SKM-1 treated with dmso at 0.1 percent for 144 hours (cell line): ENCODE results near the gene TAF9.
A peak's percentile ranks its signal among the peaks of the same experiment; 100 is the strongest.
"Not testable (repeated sequence)": the region's sequence is repeated elsewhere in the genome, so short reads cannot be mapped to it uniquely, and the experiment has no call there.

ENCODE experiments used
- DNase-seq: peaks from one replicate; lab custom pipeline; 2025; ENCODE audit not compliant: unreplicated experiment; lab: John Stamatoyannopoulos, UW

The TAF9 gene, protein sequence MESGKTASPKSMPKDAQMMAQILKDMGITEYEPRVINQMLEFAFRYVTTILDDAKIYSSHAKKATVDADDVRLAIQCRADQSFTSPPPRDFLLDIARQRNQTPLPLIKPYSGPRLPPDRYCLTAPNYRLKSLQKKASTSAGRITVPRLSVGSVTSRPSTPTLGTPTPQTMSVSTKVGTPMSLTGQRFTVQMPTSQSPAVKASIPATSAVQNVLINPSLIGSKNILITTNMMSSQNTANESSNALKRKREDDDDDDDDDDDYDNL

GRCh38 chr5:69369340-69370121 is at the start of gene TAF9, which contains the start of the genes AK6 and RAD17:
Gene TAF9 (minus strand): TSS chr5:69369520. CDS start chr5:69365737, 3,783 bp downstream.
Gene AK6 (minus strand): TSS chr5:69369520. CDS start chr5:69369490, 30 bp downstream.
Gene RAD17 (plus strand): TSS chr5:69369818. CDS start chr5:69372209, 2,391 bp downstream.
- DNase-seq = peak; percentile 90

- DNase-seq = no peak
These were observed 49.2 kb upstream of the TAF9 start for GRCh38 chr5:69418554-69418953.

DNA sequence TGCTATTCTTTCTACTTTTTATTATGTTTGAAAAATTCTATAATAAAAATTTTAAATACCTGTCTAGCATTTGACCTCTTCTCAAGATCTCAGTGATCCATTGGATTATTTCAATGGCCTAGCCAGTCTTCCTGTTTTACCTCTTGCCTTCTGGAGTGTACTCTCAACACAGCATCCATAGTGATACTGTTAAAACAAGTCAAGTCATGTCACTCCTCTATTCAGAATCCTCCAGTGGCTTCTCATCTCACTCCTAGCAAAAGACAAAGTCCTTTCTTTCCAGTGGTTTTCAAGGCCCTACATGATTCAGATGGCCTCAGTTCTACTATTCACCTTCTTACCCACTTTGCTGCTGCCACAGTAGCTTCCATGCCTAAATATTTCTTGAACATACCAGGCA is 47.4 kb upstream of the TAF9 start:
- DNase-seq = no peak

- DNase-seq = no peak
These were observed 46.9 kb upstream of the TAF9 start for GRCh38 chr5:69416180-69416579.

- DNase-seq = no peak
These were observed 46.3 kb upstream of the TAF9 start for GRCh38 chr5:69415584-69415958.

DNA sequence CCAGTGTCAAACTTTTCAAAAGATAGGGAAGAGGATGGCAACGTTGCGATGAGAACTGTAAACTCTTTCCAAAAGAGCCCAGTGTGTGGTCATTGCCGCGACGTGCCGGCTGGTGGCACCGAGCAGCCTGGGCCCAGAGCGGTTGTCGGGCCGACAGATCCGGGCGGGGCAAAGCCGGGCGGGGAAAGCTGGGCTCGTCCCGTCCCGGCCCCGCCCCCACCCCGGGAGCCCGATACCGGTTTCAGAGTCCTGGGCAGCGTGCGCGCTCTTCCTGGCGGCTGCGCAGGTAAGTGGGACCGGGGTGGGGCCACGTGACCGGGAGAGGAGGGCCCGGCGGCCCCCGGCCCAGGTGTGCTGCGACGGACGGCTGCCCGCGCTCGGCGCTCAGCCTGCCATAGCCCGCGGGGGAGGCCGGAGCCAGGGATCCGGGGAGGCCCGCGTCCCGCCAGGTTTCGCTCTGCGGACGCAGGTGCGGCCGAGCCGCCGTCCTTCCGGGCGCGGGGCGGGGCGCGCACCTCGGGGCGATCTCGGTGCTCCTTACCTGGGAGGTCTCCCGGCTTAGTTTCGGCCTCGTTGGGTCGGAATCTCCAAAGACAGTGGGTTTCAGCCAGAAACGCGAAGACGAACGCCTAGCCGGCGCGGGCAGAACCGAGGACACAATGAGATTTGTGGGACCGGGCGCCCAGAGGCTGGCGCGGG is 45.7 kb upstream of the TAF9 start, which contains the start of gene MARVELD2:
Gene MARVELD2, plus strand, starts transcription at position 232 of the 699 bp plus-strand sequence. CDS start 4,270 bp downstream, outside the sequence.
- DNase-seq = no peak

DNA sequence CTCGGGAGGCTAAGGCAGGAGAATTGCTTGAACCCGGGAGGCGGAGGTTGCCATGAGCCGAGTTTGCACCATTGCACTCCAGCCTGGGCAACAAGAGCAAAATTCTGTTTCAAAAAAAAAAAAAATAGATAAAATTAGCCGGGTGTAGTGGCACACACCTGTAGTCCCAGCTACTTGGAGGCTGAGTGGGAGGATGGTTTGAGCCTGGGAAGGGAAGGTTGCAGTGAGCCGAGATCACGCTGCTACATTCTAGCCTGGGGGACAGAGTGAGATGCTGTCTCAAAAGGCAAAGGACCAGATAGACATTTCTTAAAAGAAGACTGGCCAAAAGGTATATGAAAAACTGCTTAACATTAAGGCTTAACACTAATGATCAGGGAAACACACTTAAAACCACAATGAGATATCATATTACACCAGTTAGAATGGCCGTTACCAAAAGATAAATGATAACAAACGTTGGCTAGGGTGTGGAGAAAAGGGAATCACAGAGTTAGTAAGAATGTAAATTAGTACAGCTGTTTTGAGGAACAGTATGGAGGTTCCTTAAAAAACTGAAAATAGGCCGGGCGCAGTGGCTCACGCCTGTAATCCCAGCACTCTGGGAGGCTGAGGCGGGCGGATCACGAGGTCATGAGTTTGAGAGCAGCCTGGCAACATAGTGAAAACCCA is 35.5 kb upstream of the TAF9 start:
- DNase-seq = no peak

DNA sequence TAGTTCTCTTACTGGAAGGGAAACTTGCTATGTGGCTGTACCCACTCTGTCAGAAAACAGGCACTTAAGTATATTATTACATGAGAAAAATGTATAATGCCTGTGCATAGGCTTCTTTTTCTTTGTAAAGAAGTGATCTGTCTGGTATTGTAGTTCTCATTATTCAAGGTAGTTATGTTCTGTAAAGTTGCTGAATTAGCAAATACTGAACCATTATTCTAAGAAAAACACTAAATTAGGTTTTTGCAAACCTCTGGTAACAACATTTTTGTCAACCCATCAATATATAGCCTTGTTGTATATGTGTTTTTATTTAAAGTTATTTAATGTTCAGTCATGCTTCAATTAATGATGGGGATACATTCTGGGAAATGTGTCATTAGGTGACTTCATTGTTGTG is 9.1 kb upstream of the TAF9 start:
- no peak for DNase-seq

DNA sequence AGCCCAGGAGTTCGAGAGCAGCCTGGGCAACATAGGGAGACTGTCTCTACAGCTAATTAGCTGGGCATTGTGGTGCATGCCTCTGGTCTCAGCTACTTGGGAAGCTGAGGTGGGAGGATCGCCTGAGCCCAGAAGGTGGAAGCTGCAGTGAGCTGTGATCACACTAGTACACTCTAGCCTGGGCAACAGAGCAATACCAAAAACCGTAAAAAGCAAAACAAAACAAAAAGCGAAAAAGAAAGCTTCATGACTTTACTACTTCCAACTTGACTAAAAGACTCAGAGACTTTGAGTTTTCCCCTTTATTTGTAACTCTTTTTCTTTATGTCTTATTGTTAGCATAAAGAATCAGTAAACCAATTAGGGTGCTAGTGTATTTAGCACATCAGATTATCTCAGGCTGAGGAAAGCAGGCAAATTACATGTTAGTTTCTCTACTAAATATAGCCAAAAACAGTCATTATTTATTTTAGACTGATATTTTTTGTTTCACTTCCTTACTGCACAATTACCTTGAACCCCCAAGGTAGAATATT is 5.7 kb upstream of the TAF9 start:
- DNase-seq = no peak

- DNase-seq = no peak
These were observed 3.1 kb upstream of the TAF9 start for GRCh38 chr5:69372394-69372793.

DNA sequence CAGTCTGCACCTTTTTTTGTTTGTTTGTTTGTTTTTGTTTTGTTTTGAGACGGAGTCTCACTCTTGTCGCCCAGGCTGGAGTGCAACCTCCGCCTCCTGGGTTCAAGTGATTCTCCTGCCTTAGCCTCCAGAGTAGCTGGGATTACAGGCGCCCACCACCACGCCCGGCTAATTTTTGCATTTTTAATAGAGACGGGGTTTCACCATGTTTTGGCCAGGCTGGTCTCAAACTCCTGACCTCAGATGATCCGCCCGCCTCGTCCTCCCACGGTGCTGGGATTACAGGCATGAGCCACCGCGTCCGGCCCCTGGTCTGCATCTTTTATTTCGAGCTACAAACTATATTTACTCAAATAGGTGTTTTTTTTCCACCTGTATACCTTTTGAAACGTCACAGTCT is 1.0 kb upstream of the TAF9 start:
- DNase-seq = not testable (repeated sequence)

DNA sequence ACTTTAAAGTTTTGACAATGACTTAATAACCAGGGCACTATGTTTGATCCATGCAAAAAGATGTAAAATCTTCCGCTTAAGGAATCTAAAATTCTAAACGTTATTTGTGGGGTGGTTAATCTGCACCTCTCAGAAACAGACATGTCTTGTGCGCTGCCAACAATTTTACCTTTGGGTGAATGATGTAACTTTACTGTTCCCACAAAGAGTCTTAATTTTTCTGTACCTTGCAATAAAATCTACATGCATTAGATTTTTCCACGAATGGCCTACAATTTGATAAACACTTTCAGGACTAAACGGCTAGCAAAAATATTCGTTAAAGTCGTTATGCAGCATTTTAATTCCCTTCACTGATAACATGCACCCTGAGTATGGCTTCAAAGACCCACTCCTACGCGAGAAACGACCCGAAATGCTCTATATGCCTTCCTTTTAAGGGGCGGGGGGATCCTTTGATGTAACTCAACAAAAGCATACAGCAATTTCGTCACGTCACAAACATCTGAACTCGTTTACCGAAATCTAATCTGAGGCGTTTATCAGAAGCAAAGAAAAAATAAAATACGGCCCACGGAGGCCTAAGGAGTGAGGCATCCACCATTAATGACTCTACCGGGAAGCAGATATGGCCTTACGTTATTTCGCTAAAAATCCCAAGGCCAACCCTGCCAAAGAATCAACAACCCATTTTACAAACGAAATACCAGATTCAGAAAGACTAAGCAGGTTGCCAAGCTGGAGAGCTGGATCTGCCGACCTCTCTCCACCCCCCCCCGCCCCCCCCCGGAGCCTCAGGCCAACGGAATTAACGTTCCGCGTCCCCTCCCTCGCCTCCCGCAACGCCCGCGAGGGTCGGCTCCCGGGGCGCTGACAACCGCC is 621 bp downstream of the TAF9 start:
- peak; percentile 69 for DNase-seq

DNA sequence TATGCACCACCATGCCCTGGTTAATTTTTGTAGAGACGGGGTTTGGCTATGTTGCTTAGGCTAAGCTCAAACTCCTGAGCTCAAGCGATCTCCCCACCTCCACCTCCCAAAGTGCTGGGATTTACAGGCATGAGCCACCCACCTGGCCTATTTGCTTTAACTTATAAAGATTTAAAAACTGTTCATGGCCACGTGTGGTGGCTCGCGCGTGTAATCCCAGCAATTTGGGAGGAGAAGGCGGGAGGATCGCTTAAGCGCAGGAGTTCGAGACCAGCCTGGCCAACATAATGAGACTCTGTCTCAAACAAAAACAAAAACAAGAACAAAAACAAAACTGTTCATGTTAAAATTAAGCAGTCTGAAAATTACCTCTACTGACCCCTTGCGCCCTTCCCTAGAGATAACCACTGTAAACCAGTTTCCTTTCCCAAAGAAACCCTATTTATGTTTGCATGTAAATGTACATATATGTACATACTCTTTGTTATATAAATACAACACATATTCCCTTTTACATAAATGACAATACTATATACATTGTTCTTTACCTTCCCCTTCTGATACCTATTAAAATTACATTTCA is 1.5 kb downstream of the TAF9 start:
- no peak for DNase-seq

DNA sequence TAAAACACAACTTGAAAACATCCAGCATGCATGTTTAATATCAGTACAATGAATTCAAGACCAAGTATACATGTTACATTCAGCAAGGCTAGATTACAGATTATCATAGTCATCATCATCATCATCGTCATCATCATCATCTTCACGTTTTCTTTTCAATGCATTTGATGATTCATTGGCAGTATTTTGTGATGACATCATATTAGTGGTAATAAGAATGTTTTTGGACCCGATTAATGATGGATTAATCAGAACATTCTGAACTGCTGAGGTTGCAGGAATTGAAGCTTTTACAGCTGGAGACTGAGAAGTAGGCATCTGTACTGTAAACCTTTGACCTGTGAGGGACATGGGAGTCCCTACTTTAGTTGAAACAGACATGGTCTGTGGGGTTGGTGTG is 4.5 kb downstream of the TAF9 start:
- no peak for DNase-seq

- DNase-seq = peak; percentile 45
These were observed 4.9 kb downstream of the TAF9 start for GRCh38 chr5:69364414-69364813.

GRCh38 chr5:69360442-69360841 is 8.9 kb downstream of the TAF9 start:
- DNase-seq = no peak

DNA sequence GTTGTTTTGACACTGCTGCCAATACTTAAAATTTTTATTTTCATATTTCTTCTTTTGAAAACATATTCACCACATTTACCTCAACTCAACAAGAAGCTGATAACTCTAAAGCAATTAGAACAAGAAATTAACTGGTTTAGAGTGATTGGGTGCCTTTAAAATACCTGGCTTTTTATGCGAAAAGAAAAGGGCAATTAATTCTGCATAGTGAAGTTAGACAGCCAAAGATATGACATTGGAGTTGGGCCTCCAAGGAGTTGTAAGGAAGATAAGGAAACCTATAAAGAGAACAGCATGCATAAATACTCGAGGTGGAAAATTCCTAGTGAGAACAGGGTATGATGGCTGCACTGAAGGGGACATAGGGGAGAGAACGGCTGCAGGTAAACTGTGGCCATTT is 9.6 kb downstream of the TAF9 start:
- DNase-seq = no peak

GRCh38 chr5:69350664-69351063 is 18.7 kb downstream of the TAF9 start:
- DNase-seq = no peak

DNA sequence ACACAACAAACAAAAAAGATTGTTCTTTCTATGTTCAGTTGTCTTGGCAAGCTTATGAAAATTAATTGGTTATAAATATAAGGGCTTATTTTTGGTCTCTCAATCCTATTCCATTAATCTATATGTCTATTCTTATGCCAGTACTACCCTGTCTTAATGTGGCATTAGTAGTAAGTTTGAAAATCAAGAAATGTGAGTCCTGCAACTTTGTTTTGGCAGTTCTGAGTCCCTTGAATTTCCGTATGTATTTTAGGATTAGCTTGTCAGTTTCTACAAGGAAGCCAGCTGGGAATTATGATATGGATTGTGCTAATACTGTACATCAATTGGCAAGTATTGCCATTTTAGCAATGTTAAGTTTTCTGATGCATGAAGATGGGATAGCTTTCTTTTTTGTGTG is 26.2 kb downstream of the TAF9 start:
- DNase-seq = no peak
